Activated CD4-positive, CD25-positive, alpha-beta regulatory T cell treated with anti-CD3 and anti-CD28 coated beads, Interleukin-2, amount 50 U/mL, for 72 hours (primary cell): ENCODE data around the gene TSSK3.

Experiments
- DNase-seq: peaks from one replicate; pipeline ENCODE4 v3.0.0; 2021

The TSSK3 gene

GRCh38 chr1:32405672-32406467, 43.5 kb downstream of the TSSK3 start:
- no peak for DNase-seq

- no peak for DNase-seq
Measured at GRCh38 chr1:32406629-32407111, 44.3 kb downstream of the TSSK3 start.

- no peak for DNase-seq
Measured at GRCh38 chr1:32411261-32411660, 48.9 kb downstream of the TSSK3 start.

- peak; percentile 66 for DNase-seq
Measured at GRCh38 chr1:32413507-32414185, 51.3 kb downstream of the TSSK3 start.
